Activated CD8-positive, alpha-beta memory T cell treated with anti-CD3 and anti-CD28 coated beads, Interleukin-2, amount 50 U/mL, for 24 hours (primary cell): ENCODE data around the gene HTRA1.
A peak's percentile ranks its signal among the peaks of the same experiment; 100 is the strongest.

ENCODE experiments used
- DNase-seq: peaks from one replicate; pipeline ENCODE4 v3.0.0-alpha.2; 2020; ENCODE audit errors: extremely low read depth

HTRA1 gene

DNA sequence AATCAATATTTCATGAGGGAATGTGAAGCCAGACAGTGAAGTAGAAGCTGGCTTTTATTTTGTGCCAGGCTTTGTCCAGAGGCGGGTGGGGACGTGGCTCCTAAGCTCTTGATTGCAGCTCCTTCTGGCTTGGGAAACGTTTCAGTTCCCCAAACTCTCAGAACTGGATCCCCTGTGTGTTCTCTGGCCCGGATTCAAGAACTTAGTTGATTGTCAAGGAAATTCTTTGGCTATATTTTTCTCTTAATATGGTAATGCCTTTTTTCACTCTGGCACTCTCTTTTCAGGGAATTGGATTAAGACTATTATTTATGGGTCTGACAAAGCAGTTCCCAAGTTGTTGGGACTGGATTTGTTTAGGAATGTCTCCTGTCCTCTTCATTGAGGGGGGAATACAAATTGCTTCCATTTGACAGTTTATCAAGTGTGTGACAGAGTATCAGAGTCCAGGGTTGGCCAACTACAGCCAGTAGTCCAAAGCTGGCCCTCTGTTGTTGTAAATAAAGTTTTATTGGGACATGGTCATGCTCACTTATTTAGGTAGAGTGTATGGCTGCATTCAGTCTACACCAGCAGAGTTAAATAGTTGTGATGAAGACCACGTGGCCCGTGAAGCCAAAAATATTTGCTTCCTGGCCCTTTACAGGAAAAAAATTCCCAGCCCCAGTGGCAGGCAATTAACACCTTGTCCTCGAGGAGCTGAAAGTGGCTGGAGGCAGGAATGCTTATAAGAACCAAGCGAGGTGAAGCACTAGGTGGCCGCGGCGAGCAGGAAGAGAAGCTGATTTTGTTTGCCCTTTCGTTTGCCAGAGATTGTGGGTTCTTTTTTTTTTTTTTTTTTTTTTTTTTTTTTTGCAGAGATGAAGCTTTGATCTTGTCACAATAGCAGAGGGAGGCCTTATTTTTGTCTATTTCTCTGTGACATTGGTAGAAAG, 34.3 kb downstream of the HTRA1 start:
- no peak for DNase-seq

DNA sequence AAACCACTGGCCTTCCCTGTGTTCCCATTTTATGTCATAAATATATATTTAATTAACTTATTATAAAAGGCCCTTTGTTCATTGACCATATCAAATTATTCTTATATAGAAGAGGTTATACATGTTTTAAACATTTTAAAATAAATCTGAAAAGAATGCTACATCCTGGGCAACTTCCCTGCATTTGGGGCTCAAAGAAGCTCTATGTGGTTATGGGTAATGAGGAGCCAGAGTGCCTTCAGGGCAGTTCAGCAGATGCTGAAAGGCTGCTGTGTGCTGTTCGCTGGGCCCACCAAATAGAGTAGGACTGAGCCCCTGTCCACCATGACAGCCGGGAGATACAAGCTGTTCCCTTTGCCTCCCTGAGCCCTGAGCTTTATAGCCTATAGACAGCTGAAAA, 35.9 kb downstream of the HTRA1 start:
- DNase-seq, result no peak

DNA sequence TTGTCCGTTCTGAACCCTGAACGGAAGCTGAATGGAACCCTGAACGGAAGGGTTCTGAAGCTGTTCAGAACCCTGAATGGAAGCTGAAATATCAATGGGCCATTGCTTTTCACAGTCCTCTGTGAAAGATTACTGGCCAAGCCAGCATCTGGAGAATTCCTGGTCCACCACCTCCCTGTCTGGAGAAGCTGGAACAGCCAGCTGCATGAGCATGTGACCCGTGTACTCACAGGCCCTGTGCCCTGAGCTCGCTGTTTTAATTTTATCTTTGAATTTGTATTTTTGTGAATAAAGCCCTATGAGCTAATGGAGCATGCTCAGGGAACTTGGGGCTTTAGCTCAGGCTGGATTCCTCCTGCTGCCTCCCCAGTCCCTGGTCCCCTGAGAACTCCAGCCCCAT, 37.2 kb downstream of the HTRA1 start:
- DNase-seq, result no peak

DNA sequence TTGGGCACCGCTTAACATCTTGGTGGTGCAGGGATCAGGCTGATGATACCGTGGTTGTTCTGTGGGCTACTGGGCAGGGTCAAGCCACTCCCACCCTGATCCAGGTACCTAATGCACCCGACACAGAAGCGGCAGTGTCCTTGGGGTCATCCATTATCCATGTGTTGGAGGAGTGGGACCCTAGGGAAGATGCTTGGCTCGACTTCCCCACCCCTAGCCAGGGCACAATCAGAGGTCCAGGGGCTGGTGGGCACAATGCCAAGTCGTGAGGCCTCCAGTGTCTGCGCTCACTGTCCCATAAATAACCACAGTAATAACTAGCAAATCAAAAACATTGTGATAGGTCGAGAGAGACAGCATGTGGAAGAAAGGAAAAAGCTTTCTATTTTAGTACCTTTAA, 37.7 kb downstream of the HTRA1 start:
- no peak for DNase-seq

DNA sequence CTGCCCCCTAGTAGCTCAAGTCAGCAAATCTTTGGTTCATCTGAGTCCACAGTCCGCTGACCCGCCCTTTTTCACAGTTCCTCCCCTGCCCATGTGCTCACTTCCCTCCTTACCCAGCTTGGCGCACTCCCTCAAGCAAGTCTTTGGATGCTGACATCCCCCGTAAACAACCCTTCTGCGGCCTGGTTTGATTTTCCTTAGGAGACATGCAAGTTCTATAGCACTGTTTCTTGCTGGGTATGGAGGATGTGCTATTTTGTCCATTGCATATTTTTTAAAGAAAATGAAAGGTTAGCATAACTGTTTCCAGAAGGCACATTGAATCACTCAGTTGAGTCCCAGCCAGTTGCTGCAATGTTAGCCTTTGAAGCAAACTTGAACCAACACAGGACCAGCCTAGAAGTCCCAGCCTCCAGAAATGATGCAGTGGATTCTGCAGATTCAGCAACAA, 38.2 kb downstream of the HTRA1 start:
- no peak for DNase-seq

DNA sequence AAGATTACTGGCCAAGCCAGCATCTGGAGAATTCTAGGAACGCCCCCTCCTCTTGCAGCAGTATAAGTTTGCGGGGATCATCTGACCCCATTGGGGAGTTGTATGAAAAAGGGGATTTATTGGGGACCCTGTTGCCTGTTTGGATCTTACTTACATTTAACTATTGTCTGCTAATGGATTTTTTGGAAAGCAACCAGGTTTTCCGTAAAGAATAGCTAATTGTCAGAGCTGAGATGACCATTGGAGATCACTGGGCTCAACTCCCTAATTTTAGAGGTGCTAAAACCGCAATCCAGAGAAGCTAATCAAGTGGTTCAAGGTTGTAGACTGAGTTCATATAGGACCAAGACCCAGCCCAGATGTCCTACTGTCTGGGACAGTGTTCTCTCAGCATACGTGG, 38.8 kb downstream of the HTRA1 start:
- no peak for DNase-seq

DNA sequence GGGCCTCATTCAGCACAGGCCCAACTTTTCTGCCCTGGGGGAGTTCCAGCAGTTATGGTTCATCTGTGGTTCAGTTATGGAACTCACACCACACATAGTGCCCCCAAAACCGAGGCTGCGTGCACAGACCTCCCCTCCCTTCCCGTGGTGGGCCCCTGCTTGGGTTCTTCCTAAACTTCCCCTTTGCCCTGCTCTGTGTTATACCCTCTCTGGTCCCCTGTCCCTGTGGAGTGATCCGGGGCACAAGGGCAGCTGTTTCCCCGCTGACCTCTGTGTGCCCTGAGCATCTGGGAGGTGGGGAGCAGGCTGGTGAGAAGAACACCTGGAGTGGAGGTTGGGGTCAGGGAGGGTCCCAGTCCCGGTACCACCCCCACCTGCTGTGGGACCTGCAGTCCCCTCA, 39.4 kb downstream of the HTRA1 start:
- no peak for DNase-seq

DNA sequence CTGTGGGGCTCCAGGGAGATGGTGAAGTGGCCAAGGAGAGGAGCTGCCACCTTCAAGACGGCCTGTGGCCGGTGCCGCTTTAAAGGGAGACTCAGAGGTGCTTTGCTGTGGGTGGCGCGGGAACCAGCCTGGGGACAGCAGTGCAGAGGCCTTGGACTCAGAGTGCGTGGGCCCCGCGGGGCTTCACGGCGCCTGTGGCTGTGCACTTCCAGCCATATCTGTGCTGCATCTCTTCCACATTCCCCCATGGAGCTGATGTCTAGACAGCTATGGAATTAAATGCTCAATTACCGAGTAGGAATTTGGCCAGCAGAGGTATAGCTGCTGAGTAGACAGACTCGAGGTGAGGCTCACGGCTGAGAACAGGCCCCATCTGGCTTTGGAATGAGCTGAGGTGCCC, 41.7 kb downstream of the HTRA1 start:
- no peak for DNase-seq

DNA sequence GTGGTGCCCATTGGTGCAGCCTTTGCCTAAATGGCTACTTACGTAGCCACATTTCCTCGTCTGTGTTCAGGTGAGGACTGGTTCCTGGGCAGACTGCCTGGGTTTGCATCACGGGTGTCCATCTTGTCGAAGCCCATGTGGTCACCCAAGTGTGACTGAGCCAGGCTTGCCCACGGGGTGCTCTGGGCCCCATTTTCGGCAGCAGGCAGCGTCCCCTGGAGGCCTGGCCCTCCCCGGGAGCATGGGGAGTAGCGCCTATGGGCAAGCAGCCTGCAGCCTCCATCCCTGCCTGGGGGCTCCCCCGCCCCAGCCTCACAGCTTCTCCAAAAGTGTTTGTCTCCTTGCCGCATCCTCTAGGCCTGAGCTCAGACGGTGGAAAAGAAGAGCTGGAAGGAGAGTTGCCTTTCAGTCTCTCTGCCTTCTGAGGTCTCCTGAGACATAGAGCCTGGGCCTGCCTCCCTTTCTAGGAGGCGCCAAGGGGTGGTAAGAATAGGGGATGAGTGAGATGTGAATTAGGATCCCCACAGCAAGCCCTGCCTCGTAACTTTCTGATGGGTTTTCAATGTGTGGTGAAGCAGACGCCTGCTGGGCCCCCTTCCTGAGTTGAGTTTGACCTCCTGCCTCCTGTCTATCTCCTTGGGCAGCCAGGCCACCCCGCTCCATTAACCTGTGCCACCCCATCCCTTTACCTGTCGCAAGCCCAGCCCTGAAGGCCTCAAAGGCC, 42.7 kb downstream of the HTRA1 start:
- DNase-seq, result no peak

DNA sequence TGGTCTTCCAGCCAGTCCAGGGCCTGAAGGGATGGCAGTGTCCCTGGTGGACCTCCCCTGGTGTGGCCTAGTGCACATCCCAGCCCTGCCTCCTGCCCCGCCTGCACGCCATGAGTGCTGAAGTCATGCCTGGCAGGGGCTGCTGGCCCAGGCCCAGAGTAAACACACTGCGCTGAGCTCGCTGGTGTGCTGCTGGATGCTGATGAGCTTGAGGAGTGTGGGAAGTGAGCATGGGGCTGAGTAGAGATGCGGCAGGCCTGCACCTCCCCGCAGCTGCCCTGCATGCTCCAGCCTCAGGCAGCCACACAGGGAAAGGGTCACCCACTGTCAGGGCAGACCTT, 43.2 kb downstream of the HTRA1 start:
- DNase-seq, result no peak

DNA sequence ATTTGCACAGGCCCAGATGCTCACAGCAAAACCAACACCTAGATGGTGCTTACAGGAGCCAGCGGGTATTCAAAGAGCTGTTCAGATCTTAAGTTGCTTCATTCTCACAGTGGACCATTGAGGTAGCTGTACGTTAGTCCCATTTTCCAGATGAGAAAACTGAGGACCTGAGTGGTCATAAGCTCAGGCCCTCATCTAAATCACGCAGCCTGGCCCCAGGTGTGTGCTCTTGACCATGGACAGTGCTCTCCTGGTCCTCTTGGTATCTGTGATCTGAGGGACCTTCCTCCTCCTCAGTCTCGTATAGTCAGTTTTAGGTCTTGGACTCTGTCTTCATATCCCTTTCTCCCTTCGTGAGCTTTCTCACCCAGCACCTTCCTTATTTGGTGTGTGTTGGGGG, 43.7 kb downstream of the HTRA1 start:
- no peak for DNase-seq

DNA sequence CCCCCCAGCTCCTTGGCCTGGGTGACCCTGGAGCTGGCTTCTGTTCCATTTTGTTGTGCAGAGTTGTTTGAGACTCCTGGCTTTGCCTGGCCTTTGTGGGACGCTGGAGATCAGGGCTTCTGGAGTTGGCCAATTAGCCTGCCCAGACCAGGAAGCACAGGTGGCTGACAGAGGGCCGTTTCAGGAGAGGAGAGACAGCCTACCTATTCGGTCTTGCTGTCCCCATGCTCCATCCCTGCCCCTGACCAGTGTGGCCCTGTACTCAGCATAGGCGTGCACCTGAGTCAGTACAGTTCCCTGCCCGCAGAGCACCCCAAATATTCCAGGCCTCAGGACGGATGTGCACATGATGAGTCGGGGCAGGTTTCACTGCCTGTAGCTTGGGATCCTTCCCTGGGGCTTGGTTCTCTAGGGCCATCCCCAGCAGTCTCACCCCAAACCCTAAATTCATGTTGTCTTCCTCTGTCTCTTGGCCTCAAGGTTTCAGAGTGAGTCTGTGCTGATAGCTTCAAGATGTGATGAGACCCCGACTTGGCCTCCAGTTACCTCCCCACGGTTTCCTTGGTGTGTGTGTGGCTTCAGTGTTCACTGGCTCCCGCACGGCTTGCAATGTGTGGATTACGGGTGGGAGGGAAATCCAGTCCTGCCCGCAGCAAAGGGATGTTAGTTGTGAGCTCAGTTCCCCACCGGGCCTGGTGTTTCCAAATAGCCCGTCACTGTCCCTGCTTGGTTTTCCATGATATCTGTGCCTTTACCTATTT, 44.7 kb downstream of the HTRA1 start:
- no peak for DNase-seq

DNA sequence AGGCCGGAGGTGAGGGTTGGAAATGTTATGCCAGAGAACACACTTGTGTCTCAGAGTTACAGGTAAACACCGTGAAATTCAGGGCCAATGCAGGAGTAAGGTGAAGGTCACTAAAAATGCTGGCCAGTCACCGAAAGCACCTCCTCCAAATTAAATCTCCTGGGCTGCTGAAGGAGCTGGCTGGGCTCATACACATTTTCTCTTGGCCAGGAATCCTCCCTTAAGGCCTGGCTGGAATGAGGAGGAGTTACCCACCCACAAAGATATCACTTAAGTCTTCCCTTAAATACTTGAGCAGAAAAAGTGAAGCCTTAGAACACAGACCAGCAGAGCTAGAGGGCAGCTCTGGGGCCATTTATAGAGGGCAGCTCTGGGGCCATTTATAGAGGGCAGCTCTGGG, 46.3 kb downstream of the HTRA1 start:
- DNase-seq, result no peak

DNA sequence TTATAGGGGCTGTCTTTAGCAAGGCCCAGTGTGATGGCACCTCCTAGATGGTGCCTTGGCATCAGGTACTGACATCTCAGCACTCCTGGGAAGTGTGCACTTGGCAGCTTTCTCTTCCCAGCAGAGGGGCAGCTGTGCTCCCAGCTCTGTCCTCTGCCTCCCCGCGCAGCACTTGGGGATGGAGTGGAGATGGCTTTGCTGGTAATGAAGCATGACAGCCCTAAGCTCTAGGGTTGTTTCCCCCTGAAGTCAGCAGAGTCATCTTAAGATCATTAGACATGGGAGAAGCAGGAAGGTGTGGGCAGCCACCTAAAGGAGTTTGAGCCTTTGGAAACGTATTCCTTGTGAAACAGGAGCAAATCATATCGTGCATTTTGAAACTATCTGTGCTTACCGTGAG, 46.7 kb downstream of the HTRA1 start:
- DNase-seq, result no peak

DNA sequence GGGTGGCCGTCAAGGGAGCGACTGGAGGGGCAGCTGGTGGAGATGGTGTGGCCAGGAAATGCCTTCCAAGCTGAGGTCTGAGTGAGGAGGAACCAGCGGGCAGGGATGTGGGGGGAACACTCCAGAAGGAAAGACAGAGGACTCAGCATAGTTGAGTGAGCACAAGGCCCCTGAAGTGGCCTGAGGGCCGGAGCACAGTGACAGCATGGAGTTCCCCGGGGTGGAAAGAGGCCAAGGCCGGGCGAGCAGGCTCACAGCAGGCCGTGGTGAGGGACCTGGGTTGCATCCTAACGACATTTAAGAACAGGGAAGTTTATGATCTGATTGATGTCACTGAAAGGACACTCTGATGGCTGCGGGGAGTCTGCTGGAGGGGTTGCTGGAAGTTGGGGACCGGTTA, 48.0 kb downstream of the HTRA1 start:
- DNase-seq, result no peak

DNA sequence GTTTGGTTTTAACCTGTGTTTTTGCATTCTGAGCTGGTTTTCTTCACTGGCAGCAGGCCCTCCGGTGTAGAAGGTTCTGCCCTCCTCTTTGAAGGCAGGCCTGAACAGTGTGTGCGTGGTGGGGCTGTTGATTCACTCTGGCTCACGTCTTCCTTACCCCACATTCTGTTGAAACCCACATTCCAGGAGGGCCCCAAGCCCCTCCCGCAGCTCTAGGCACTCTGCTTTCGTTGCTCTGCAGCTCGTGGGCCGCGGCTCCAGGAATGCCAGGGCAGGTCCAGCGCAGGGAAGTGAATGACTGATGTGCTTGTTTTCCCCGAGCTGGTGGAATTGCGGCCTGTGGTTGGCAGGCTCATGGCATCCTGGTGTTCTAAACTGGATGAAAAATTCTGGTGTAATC, 49.0 kb downstream of the HTRA1 start:
- DNase-seq, result no peak

DNA sequence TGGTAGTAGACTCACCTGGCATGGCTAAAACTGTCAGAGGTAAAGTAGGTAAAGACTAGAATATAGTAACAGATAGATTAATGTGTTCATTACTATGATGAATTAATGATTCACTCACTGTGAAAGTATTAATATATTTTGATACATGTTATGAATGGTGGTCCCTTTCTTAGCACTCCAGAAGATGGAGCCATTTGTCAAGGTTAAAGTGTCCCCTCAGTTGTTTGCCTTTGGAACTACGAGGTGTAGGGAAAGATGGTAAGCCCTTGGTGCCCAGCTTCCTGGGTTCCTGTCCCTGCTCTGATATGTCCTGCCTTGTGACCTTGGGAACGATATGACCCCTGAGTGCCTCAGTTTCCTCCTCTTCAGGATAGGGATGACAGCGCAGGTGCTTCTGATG, 49.4 kb downstream of the HTRA1 start:
- no peak for DNase-seq

DNA sequence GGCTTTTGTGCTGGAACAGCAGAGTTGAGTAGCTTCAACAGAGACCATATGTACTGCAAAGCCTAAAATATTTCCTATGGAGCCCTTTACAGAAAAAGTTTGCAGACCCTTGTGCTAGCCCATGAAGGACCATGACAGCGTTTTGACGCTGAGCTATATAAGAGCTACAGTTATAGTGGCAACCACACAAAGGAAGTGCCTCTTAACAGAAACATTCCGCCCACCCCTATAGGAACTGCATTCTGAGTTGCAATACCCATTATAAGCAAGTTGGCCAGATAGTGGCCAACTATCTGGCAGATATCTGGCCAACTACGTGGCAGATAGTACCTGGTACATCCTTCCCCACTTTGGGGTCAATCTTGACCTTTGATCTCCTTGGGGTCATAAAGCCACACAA, 51.7 kb downstream of the HTRA1 start:
- DNase-seq, result no peak

DNA sequence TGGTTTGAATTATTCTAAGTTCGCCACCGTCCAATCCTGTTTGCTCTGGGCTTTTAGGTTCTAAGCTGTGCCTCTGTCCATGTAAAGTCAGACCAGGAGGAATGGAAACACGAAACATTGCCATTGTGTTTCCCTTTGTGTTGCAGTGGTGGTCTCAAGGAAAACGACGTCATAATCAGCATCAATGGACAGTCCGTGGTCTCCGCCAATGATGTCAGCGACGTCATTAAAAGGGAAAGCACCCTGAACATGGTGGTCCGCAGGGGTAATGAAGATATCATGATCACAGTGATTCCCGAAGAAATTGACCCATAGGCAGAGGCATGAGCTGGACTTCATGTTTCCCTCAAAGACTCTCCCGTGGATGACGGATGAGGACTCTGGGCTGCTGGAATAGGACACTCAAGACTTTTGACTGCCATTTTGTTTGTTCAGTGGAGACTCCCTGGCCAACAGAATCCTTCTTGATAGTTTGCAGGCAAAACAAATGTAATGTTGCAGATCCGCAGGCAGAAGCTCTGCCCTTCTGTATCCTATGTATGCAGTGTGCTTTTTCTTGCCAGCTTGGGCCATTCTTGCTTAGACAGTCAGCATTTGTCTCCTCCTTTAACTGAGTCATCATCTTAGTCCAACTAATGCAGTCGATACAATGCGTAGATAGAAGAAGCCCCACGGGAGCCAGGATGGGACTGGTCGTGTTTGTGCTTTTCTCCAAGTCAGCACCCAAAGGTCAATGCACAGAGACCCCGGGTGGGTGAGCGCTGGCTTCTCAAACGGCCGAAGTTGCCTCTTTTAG, 52.9 kb downstream of the HTRA1 start:
- DNase-seq, result no peak

DNA sequence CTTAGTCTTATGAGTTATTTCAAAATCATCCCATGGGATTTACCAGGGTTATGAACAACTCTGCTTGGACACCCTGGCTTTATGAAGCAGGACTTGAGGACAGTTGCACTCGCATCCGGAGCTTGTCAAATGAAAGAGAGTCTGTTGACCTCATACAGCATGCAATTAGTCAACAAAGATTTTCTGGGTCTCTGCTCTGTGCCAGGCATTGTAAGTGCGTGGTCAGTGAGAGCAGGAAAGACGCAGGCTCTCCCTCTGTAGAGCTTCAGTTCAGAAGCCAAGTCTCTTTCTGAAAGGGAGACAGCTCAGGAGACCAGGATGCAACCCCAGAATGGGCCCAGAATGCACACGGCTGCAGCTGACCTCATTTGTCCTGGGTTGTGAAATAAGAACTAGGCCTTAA, 53.7 kb downstream of the HTRA1 start:
- no peak for DNase-seq

DNA sequence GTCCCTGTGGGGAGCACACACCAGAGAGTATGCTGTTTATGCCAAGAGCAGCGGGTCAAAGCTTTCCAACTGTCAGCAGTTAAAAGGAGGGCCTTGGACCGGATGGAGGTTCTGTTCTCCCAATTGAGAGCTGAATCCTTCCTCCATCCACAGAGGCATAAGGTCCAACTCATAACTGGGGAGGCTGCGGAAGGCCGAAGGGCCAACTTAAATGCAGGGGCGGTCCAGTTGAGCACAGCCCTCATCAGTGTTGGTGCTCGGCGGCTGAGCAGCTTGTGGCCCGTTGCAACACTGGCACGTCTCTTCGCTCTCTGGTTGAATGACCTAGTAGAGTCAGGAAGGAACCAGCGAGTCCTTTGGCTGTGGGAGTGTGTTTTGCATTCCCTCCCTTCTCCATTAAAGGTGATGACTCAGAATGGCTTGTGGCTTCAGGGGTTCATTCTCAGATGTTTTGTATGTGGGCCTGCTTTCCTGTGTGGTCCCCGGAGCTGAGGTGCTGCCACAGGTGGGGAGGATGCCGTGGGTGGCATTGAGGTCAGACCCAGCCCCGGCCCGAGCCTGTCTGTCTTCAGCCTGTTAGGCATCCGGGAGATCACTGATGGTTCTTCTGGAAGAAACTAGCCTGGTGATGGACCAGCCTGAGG, 54.4 kb downstream of the HTRA1 start:
- peak; percentile 30 for DNase-seq
